22Rv1 (cell line): ENCODE measurements around the gene PAPPA2.

ENCODE experiments used
- ZFX ChIP-seq: fragments of 450-650 bp; IDR thresholded peaks from 2 replicates; pipeline ENCODE4 v1.6.1; 2017; ENCODE audit warnings: antibody characterized with exemption, borderline replicate concordance
- TF ChIP-seq, protein P1 (sequence below): fragments of 450-650 bp; IDR thresholded peaks from 2 replicates; pipeline ENCODE4 v1.5.1; 2017; ENCODE audit warnings: mild to moderate bottlenecking

DNA sequence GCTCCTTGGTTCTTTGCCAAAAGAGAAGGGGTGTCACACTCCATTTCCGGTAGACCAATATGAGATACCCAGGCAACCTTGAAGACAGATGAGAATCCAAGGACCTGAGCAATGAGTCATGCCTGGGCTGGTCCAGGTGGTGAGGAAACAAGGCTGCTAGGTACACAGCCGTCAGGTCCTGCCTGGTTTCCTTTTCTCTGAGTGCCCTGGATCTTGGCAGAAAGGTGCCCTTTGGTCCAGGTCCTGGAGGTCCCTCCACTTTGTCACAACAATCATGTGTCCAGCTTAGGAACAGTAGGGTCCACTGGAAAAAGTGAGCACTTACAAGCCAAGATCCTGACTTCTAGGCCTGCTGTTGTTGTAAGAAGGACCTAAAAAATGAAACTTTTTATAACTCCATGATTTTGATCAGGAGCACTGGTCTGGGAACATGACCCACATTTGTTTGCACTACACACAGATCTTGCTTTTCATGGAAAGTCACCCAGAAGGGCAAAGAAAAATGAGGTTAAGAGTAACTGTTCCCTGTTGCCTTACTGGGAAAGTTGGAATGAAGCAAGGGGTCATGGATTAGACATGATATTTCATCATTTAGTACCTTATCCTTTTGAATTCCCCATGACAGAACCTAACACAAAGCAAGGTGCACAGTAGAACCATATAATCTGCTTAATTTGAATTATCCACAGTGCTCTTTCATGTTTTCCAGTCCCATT lies 94.7 kb downstream of the PAPPA2 start:
- TF ChIP-seq, protein P1, sequence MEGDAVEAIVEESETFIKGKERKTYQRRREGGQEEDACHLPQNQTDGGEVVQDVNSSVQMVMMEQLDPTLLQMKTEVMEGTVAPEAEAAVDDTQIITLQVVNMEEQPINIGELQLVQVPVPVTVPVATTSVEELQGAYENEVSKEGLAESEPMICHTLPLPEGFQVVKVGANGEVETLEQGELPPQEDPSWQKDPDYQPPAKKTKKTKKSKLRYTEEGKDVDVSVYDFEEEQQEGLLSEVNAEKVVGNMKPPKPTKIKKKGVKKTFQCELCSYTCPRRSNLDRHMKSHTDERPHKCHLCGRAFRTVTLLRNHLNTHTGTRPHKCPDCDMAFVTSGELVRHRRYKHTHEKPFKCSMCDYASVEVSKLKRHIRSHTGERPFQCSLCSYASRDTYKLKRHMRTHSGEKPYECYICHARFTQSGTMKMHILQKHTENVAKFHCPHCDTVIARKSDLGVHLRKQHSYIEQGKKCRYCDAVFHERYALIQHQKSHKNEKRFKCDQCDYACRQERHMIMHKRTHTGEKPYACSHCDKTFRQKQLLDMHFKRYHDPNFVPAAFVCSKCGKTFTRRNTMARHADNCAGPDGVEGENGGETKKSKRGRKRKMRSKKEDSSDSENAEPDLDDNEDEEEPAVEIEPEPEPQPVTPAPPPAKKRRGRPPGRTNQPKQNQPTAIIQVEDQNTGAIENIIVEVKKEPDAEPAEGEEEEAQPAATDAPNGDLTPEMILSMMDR: no peak
- TF ChIP-seq ZFX: no peak
